ENCODE measurements around the gene PITPNC1. TPM values are rescaled to one million over a fixed set of nuclear protein-coding genes. Genes with fewer than 3 reads are reported as not detected.
A peak's percentile ranks its signal among the peaks of the same experiment; 100 is the strongest.

Gene PITPNC1
- total and polyA plus RNA-seq, 2 of the 13 experiments (the other 11 are each of a cell fraction or from before 2014, with no cell fraction given) = 4.1 to 5.7 TPM

DNA sequence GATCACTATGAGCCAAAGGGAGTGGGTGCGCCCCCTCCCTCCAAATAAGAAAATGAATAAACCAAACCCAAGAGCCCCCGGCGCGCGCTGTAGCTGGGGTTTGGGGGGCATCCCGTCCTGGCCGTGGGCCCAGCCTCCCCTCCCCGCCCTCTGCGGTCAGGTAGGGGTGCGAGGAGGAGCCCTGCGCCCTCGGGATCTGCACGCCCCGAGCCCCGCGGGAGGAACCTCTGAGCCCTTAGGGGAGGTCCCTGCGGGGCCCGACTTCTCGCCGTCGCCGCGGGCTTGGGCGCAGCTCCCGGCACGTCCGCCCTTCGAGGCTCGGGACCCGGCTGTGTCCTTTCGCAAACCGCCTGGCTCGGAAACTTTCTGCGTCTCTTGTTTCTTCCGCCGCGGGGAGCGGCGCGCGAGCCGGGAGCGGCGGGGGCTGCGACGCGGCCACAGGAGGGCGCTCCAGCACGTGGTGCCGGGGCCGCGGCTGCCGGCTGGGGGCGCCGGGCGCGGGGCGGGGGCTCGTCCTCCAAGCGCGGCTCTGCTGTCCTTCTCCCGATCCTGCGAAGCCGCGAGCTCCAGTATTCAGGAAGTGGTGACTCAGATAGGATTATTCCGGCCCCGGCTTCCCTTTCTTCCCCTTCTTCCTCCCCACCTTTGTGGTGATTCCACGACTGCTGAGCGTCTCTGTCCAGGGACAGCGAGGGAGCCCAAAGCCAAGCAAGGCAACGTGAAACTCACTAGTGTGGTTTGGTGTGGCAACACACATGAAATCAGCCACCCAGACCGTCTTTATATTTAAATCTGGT, 1.6 kb downstream of the PITPNC1 start (continued):
- TF ChIP-seq, protein P1, sequence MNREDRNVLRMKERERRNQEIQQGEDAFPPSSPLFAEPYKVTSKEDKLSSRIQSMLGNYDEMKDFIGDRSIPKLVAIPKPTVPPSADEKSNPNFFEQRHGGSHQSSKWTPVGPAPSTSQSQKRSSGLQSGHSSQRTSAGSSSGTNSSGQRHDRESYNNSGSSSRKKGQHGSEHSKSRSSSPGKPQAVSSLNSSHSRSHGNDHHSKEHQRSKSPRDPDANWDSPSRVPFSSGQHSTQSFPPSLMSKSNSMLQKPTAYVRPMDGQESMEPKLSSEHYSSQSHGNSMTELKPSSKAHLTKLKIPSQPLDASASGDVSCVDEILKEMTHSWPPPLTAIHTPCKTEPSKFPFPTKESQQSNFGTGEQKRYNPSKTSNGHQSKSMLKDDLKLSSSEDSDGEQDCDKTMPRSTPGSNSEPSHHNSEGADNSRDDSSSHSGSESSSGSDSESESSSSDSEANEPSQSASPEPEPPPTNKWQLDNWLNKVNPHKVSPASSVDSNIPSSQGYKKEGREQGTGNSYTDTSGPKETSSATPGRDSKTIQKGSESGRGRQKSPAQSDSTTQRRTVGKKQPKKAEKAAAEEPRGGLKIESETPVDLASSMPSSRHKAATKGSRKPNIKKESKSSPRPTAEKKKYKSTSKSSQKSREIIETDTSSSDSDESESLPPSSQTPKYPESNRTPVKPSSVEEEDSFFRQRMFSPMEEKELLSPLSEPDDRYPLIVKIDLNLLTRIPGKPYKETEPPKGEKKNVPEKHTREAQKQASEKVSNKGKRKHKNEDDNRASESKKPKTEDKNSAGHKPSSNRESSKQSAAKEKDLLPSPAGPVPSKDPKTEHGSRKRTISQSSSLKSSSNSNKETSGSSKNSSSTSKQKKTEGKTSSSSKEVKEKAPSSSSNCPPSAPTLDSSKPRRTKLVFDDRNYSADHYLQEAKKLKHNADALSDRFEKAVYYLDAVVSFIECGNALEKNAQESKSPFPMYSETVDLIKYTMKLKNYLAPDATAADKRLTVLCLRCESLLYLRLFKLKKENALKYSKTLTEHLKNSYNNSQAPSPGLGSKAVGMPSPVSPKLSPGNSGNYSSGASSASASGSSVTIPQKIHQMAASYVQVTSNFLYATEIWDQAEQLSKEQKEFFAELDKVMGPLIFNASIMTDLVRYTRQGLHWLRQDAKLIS (CRISPR knock-in tag; IDR thresholded peaks at IDR 0.05) = no peak
- TF ChIP-seq GRHL1 (CRISPR knock-in tag; conservative IDR thresholded peaks at IDR 0.05) (no peak), ZNF629 (CRISPR knock-in tag; conservative IDR thresholded peaks at IDR 0.05) (peak; percentile 39; the same call in 1 of the 2 replicates), MEIS1 (CRISPR knock-in tag; IDR thresholded peaks at IDR 0.05; ENCODE audit: borderline replicate concordance) (0 out of 2 replicates have a peak, but pooled peaks have one; percentile 56), SALL2 (CRISPR knock-in tag; IDR thresholded peaks at IDR 0.05) (peak; percentile 82), SMARCC2 (IDR thresholded peaks at IDR 0.05) (no peak), JDP2 (CRISPR knock-in tag; IDR thresholded peaks at IDR 0.05; ENCODE audit: borderline replicate concordance) (no peak), AGO1 (IDR thresholded peaks at IDR 0.05; ENCODE audit: low read depth, low read length, poor library complexity, severe bottlenecking) (no peak), NCOA5 (CRISPR knock-in tag; IDR thresholded peaks at IDR 0.05) (no peak), ZFP36L1 (CRISPR knock-in tag; IDR thresholded peaks at IDR 0.05) (0 out of 2 replicates have a peak, but pooled peaks have one; percentile 22), ZNF335 (CRISPR knock-in tag; IDR thresholded peaks at IDR 0.05) (no peak), ZBTB25 (CRISPR knock-in tag; IDR thresholded peaks at IDR 0.05) (no peak), KLF6 (CRISPR knock-in tag; IDR thresholded peaks at IDR 0.05) (no peak; the same call in 1 of the 2 replicates), SP1 (IDR thresholded peaks at IDR 0.05) (no peak), SP1 (CRISPR knock-in tag; IDR thresholded peaks at IDR 0.05) (0 out of 2 replicates have a peak, but pooled peaks have one; percentile 34), BORCS8-MEF2B (CRISPR knock-in tag; IDR thresholded peaks at IDR 0.05) (no peak), SIX4 (CRISPR knock-in tag; IDR thresholded peaks at IDR 0.05) (no peak), TBX3 (IDR thresholded peaks at IDR 0.05; ENCODE audit: borderline replicate concordance) (no peak), ZNF124 (CRISPR knock-in tag; IDR thresholded peaks at IDR 0.05) (peak; percentile 74; the same call in 1 of the 2 replicates)
- TF ChIP-seq, protein P2, sequence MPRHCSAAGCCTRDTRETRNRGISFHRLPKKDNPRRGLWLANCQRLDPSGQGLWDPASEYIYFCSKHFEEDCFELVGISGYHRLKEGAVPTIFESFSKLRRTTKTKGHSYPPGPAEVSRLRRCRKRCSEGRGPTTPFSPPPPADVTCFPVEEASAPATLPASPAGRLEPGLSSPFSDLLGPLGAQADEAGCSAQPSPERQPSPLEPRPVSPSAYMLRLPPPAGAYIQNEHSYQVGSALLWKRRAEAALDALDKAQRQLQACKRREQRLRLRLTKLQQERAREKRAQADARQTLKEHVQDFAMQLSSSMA (CRISPR knock-in tag; IDR thresholded peaks at IDR 0.05) = no peak
- TF ChIP-seq, protein P3, sequence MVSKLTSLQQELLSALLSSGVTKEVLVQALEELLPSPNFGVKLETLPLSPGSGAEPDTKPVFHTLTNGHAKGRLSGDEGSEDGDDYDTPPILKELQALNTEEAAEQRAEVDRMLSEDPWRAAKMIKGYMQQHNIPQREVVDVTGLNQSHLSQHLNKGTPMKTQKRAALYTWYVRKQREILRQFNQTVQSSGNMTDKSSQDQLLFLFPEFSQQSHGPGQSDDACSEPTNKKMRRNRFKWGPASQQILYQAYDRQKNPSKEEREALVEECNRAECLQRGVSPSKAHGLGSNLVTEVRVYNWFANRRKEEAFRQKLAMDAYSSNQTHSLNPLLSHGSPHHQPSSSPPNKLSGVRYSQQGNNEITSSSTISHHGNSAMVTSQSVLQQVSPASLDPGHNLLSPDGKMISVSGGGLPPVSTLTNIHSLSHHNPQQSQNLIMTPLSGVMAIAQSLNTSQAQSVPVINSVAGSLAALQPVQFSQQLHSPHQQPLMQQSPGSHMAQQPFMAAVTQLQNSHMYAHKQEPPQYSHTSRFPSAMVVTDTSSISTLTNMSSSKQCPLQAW (CRISPR knock-in tag; IDR thresholded peaks at IDR 0.05) = no peak
